ENCODE results near the gene STRIP2. TPM values are rescaled to one million over a fixed set of nuclear protein-coding genes. Genes with fewer than 3 reads are reported as not detected.

The STRIP2 gene
- total RNA-seq, 2 donors from 2014 or later, result 11.7 to 15.8 TPM

- H3K9ac ChIP-seq (ENCODE audit: extremely low read depth, low read length, poor library complexity, severe bottlenecking), result no peak overlapping the region
- peaks cover 4% of the 10 kb centered on the region for H3K36me3 ChIP-seq (ENCODE audit: control insufficient read depth, insufficient read depth, low read length)
- 90 to 100% methylated on average over 3 to 5 of the region's 5 CpGs for WGBS, 2 experiments (ENCODE audit: insufficient coverage in 1 of 2, insufficient read length in 1 of 2)
- H3K36me3 Mint-ChIP-seq (ENCODE audit: low read depth), result peaks cover 5% of the 10 kb centered on the region
- H3K27me3 ChIP-seq (ENCODE audit: control insufficient read depth, insufficient read depth, low read length, poor library complexity, severe bottlenecking), result no peaks in the 10 kb centered on the region
- H3K9me3 ChIP-seq (ENCODE audit: control insufficient read depth, low read length), result no peaks in the 10 kb centered on the region
- no peak overlapping the region for H3K4me3 ChIP-seq (ENCODE audit: low read length)
- peaks cover 25% of the 10 kb centered on the region for H3K4me1 Mint-ChIP-seq
- no peak overlapping the region for H3K4me3 Mint-ChIP-seq
- no peaks in the 10 kb centered on the region for H3K9me3 Mint-ChIP-seq
- peaks cover 7% of the 10 kb centered on the region for H3K4me1 ChIP-seq (ENCODE audit: control insufficient read depth, insufficient read depth, low read length)
- H3K27ac ChIP-seq (ENCODE audit: low read depth, low read length), result no peak overlapping the region
- no peaks in the 10 kb centered on the region for H3K27me3 Mint-ChIP-seq (ENCODE audit: insufficient read depth)
- no peak for DNase-seq
- no peak for TF ChIP-seq CTCF (conservative IDR thresholded peaks at IDR 0.05)
- no peak overlapping the region for H3K27ac Mint-ChIP-seq
Observed at GRCh38 chr7:129437190-129437589, 3.0 kb downstream of the STRIP2 start.

- DNase-seq, result no peak
- Mint-ChIP-seq H3K27ac (no peak overlapping the region), H3K4me3 (no peak overlapping the region), H3K36me3 (ENCODE audit: low read depth) (peaks cover 5% of the 10 kb centered on the region), H3K27me3 (ENCODE audit: insufficient read depth) (no peaks in the 10 kb centered on the region), H3K9me3 (no peaks in the 10 kb centered on the region), H3K4me1 (peaks cover 17% of the 10 kb centered on the region)
- H3K27ac ChIP-seq (ENCODE audit: low read depth, low read length), result no peak overlapping the region
- peaks cover 4% of the 10 kb centered on the region for H3K36me3 ChIP-seq (ENCODE audit: control insufficient read depth, insufficient read depth, low read length)
- WGBS, 2 experiments (ENCODE audit: insufficient coverage in 1 of 2, insufficient read length in 1 of 2), result 98% methylated on average over 4 to 6 of the region's 6 CpGs
- no peaks in the 10 kb centered on the region for H3K27me3 ChIP-seq (ENCODE audit: control insufficient read depth, insufficient read depth, low read length, poor library complexity, severe bottlenecking)
- no peak for TF ChIP-seq CTCF (conservative IDR thresholded peaks at IDR 0.05)
- H3K9ac ChIP-seq (ENCODE audit: extremely low read depth, low read length, poor library complexity, severe bottlenecking), result no peak overlapping the region
- no peak overlapping the region for H3K4me3 ChIP-seq (ENCODE audit: low read length)
- peaks cover 3% of the 10 kb centered on the region for H3K4me1 ChIP-seq (ENCODE audit: control insufficient read depth, insufficient read depth, low read length)
- H3K9me3 ChIP-seq (ENCODE audit: control insufficient read depth, low read length), result no peaks in the 10 kb centered on the region
Observed at GRCh38 chr7:129438281-129438838, 4.1 kb downstream of the STRIP2 start.

- H3K4me1 Mint-ChIP-seq, result peaks cover 15% of the 10 kb centered on the region
- H3K4me1 ChIP-seq (ENCODE audit: control insufficient read depth, insufficient read depth, low read length), result peaks cover 3% of the 10 kb centered on the region
- no peak for TF ChIP-seq CTCF (conservative IDR thresholded peaks at IDR 0.05)
- peaks cover 5% of the 10 kb centered on the region for H3K36me3 Mint-ChIP-seq (ENCODE audit: low read depth)
- WGBS, 2 experiments (ENCODE audit: insufficient coverage in 1 of 2, insufficient read length in 1 of 2), result 92 to 100% methylated on average over 1 to 4 of the region's 5 CpGs
- no peak overlapping the region for H3K27ac Mint-ChIP-seq
- no peak overlapping the region for H3K4me3 ChIP-seq (ENCODE audit: low read length)
- no peaks in the 10 kb centered on the region for H3K9me3 ChIP-seq (ENCODE audit: control insufficient read depth, low read length)
- H3K27me3 ChIP-seq (ENCODE audit: control insufficient read depth, insufficient read depth, low read length, poor library complexity, severe bottlenecking), result no peaks in the 10 kb centered on the region
- H3K36me3 ChIP-seq (ENCODE audit: control insufficient read depth, insufficient read depth, low read length), result peaks cover 4% of the 10 kb centered on the region
- no peak overlapping the region for H3K4me3 Mint-ChIP-seq
- H3K9ac ChIP-seq (ENCODE audit: extremely low read depth, low read length, poor library complexity, severe bottlenecking), result no peak overlapping the region
- H3K27me3 Mint-ChIP-seq (ENCODE audit: insufficient read depth), result no peaks in the 10 kb centered on the region
- H3K27ac ChIP-seq (ENCODE audit: low read depth, low read length), result no peak overlapping the region
- DNase-seq, result no peak
- H3K9me3 Mint-ChIP-seq, result no peaks in the 10 kb centered on the region
Observed at GRCh38 chr7:129438839-129439651, 4.8 kb downstream of the STRIP2 start.

All from endodermal cell (in vitro differentiated cells).